Muscle of back (tissue), 11 donors: ENCODE measurements around the gene ROBO3. TPM values are rescaled to one million over a fixed set of nuclear protein-coding genes. Genes with fewer than 3 reads are reported as not detected.

Experiments used
- DNase-seq, 3 donors: peaks; one replicate each; pipeline versions ENCODE4 v3.0.0 to v3.0.0-alpha.2; 2013
- polyA plus RNA-seq, 10 donors: library from polyadenylated mRNA; unstranded; fragments of 120-200 nt; gene quantifications; one replicate each; pipeline ENCODE4 v1.2.1, GENCODE V29; 2013; ENCODE audit not compliant: insufficient read length in 10 of 10

The ROBO3 gene
- polyA plus RNA-seq, 10 donors: 15.2 to 40.9 (median 24.7) TPM

DNA sequence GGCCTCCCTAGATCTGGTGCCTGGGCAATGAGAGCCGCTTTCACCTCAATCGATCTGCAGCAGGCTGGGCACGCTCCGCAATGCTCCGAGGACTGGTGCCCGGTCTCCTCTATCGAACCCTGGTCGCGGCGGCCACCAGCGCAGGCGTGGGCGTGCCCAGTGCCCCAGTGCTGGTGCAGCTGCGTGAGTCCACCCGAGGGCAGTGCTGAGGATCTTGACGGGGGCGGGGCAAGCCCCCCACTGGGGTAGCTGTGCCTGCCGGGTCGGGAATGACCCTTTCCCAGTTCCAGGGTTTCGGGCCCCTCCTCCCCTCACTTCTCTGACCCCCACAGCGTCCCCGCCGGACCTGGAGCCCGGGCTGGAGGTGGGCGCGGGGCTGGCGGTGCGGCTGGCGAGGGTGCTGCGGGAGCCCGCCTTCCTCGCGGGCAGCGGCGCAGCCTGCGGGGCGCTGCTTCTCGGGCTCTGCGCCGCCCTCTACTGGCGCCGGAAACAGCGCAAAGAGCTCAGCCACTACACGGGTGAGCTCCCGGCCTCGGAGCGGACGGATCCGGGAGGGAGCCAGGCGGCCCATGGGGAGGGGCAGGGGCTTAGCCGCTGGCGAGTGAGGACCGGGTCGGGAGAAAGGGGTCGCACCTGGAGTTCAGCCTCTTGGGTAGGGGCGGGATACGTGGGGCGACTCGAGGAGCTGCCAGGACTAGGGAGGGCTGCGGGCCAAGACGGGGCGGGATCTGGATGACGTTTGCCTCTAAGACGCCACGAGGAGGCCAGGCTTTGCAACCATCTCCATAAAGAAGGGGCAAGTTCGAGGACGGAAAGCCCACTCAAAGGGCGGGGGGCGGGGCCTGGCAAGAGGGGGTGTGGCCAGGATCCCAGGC is 10.9 kb downstream of the ROBO3 start:
- DNase-seq: peak; percentile 94 to 98 (median 95)

DNA sequence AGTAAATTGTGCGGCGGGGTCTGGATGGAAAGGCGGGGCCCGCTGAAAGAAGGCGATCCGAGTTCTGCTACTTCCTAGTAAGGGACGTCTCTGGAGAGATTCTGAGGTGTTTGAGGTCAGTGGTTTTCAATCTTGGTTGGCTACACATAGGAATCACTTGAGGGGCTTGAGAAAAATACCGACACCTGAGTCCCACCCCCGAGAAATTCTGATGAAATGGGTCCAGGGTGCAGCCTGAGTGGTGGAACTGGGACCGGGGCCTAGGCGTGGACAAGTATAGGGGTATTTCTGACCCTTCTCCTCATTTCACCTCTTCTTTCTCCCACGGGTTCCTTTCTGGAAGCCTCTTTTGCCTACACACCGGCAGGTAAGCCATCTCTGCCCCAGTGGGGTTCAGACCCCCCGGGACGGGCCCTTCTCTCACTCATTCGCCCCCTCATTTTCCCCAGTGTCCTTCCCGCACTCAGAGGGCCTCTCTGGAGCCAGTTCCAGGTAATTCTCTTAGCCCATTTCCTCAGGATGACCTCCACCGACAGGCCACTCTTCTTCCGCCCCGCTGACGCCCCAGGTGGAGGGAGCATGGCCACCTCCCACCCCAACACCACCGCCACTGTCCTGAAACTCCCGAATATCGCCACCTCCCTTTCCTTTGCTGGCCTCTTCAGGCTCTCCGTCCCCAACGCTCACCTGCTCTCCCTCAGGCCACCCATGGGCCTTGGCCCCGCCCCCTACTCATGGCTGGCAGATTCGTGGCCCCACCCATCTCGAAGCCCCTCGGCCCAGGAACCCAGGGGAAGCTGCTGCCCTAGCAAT is 11.8 kb downstream of the ROBO3 start:
- DNase-seq: peak in 1 of 3 donors; percentile 26

- peak in 1 of 3 donors; percentile 30 for DNase-seq
Measured at GRCh38 chr11:124877631-124877909, 12.3 kb downstream of the ROBO3 start.

DNA sequence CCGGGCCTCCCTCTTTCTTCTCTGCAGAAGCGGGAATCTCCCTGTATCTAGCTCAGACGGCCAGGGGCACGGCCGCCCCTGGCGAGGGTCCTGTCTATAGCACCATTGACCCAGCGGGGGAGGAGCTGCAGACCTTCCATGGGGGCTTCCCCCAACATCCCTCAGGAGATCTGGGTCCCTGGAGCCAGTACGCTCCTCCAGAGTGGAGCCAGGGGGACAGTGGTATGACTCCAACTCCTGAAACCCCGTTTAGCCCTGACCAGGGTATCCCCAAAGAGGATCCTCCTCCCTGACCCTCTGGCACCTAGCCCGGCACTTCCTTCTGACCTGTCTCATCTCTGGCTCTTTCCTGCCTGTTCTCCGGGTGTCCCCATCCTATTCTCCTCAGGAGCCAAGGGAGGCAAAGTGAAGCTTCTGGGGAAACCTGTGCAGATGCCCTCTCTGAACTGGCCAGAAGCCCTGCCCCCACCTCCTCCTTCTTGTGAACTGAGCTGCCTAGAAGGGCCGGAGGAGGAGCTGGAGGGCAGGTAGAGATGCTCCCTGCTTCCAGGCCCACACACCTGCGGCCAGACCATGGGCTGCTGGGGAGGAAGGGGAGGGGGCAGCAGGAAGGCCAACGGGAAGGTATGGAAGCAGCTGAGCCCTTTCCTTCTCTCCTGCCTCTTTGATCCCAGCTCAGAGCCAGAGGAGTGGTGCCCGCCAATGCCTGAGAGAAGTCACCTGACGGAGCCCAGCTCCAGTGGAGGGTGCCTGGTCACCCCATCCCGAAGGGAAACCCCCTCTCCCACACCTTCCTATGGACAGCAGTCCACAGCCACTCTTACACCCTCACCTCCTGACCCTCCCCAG is 12.9 kb downstream of the ROBO3 start:
- DNase-seq: peak in 1 of 3 donors; percentile 7

DNA sequence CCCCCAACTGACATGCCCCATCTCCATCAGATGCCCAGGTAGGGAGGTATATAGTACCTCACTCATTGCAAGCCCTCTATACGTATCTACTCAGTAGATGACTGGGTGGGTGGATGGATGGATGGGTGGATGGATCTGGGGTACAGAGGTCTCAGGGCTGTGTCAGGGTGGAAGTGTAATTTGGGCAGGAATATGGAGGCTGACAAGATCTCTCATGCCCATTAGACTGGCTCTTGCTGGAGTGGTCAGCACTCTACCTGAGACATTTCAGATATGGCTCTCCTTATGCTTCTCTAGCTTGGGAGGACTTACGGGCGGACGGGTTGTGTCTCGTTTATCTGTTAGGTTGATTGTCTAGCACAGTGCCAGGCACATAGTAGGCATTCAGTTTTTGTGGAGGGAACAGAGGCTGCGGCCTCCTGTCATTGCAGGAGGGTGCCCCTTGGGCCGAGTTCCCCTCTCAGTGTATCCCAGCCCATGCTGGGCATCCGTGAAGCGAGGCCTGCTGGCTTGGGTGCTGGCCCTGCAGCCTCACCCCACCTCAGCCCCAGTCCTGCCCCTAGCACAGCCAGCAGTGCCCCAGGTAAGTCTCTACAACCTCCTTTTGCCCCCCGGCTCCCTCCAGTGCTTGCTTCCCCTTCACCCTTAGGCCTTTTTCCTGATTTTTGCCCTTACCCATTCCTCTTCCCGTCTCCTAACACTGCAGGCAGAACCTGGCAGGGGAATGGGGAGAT is 13.7 kb downstream of the ROBO3 start:
- DNase-seq: no peak

DNA sequence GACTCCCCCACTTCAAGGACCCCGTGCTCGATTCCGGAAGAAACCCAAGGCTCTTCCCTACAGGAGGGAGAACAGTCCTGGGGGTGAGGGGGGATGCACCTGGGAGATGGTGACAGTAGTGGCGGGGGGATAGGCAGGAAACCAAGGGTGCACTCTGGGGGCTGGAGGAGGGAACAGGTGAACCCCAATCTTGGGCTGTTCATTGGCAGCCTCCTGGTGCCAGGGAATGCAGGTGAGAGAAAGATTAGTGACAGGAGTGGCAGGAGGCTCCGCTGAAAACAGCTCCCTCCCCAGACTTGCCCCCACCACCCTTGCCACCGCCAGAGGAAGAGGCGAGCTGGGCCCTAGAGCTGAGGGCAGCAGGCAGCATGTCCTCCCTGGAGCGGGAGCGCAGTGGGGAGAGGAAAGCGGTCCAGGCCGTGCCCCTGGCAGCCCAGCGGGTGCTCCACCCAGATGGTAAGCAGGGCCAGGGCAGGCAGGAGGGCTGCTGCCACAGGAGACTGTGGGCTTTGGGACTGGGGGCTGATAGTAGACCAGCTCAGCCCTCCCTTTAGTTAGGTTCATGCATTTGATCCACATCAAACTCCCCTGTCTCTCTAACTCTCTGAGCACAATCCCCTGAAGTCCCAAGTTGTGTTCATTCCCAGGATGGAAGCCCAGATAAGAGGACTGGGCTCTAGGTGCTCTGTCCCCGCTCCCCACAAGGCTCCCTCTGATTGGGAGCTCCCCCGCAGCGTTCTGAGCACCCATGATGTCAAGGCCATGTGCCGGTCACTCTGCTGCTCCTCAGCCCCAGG is 14.5 kb downstream of the ROBO3 start:
- DNase-seq: peak in 1 of 3 donors; percentile 3

- DNase-seq: peak in 1 of 3 donors; percentile 14
Measured at GRCh38 chr11:124880290-124880611, 15.0 kb downstream of the ROBO3 start.

- DNase-seq: no peak
Measured at GRCh38 chr11:124880958-124881357, 15.7 kb downstream of the ROBO3 start.

GRCh38 chr11:124882339-124883071 is 17.3 kb downstream of the ROBO3 start:
- DNase-seq: peak in 1 of 3 donors; percentile 5

- DNase-seq: no peak
Measured at GRCh38 chr11:124884340-124884739, 19.1 kb downstream of the ROBO3 start.

- DNase-seq: no peak
Measured at GRCh38 chr11:124884869-124885479, 19.7 kb downstream of the ROBO3 start.

- DNase-seq: no peak
Measured at GRCh38 chr11:124886476-124886875, 21.2 kb downstream of the ROBO3 start.

DNA sequence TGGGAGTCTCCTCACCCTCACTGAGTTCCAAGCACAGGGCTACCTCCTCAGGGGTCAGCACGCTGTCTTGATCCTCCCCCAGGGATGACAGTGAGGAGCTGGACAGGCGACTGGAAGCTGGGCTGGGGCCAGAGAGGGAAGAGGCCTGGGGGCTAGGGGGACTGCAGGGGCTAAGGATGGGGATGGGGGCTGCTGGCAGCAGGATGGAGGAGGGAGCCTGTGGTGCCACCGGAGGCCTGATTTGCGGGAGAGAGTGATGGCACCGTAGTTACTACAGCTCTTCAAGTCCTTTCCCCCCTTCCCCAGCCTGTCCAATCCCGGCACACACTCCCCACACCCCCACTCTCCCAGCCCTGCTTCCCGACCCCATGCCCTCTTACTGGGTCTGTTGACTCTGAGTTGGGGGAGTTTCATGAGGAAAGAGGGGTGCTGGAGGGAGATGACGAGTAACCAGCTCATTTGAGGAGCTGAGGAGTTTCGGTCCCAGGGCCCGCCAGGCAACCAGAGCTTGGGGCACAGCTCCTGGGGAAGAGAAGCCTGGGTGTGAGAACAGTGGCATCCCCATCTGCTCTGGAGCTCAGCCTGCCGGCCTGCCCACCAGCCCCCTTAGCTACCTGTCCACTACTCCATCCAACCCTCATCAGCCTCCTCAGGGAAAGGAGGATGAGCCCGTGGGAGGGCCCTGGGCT is 21.9 kb downstream of the ROBO3 start:
- DNase-seq: peak in 1 of 3 donors; percentile 2

GRCh38 chr11:124887667-124888013 is 22.4 kb downstream of the ROBO3 start:
- no peak for DNase-seq

DNA sequence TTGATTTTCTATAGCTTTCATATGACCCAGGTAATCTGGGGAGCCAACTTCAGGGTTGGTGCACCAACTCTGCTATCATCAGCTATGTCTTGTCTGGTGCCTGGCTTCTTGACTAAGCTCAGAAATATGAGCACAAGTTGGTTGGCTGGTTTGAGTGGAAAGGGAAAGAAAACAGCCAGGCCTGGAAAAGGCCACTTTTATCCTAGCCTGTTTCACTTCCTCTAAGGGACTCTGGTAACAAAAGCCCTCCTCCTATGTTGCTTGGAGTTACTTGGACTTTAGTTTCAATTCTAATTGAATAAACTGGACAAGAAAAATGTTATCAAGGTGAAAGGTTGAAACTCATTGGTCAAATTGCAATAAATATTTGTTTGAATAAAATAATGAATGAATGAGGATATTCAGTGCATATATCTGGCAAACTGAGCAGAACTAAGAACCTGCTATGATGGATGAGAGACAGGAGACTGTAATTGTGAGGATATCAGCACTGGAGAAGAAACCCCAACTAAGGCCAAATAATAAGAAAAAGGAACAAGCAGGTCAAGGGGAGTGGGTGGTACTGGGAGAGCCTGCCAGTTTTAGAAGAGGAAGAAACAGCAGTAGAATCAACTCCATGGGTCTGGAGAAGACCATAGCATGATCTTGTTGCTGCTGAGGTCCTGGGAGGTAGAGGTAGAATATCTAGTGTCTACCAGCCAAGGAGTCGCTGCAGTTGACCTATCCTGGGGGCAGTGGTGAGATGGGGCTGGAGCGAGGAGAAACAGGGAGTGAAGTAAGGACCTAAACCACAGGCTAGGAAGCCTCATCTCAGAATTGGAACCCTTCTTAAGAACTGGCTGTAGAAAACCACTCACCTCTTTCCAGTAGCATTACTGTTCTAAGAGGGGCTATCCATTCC is 24.2 kb downstream of the ROBO3 start:
- DNase-seq: peak in 1 of 3 donors; percentile 22

DNA sequence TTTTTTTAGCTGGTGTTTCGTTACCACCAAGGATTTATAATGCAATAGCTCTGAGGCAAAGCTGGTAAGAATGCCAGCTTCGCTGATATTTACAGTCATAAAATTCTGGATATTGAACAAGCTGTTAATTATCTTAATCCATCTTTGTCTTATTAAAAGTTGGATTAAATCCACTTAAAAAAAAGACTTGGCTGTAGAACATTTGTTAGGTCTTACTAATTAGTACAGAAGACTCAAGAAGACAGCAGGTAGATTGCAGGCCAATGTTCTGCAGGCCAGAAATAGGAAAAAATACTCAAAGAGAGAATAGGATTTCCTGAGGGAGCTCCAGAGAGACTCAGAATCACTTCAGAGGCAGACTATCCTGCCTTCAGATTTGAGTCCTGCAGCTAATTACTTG is 24.9 kb downstream of the ROBO3 start:
- no peak for DNase-seq

- peak in 1 of 3 donors; percentile 59 for DNase-seq
Measured at GRCh38 chr11:124890683-124891372, 25.6 kb downstream of the ROBO3 start.
